AG09309 (cell line): ENCODE measurements around the gene ZC3H7B.

ENCODE experiments used
- DNase-seq: peaks from one replicate; pipeline ENCODE4 v3.0.0-alpha.2; 2010; ENCODE audit warnings: low read depth
- H3K4me3 ChIP-seq: 2 replicates; pipeline ENCODE4 v1.5.1; 2011; ENCODE audit warnings: mild to moderate bottlenecking, low read depth, low read length, moderate library complexity; ENCODE audit not compliant: control insufficient read depth
- TF ChIP-seq, protein P1 (sequence below): IDR thresholded peaks from 2 replicates; pipeline ENCODE4 v1.5.1; 2011; ENCODE audit warnings: mild to moderate bottlenecking, low read depth, low read length, inconsistent platforms; ENCODE audit not compliant: insufficient read depth, control insufficient read depth; ENCODE audit errors: missing control alignments

ZC3H7B gene

DNA sequence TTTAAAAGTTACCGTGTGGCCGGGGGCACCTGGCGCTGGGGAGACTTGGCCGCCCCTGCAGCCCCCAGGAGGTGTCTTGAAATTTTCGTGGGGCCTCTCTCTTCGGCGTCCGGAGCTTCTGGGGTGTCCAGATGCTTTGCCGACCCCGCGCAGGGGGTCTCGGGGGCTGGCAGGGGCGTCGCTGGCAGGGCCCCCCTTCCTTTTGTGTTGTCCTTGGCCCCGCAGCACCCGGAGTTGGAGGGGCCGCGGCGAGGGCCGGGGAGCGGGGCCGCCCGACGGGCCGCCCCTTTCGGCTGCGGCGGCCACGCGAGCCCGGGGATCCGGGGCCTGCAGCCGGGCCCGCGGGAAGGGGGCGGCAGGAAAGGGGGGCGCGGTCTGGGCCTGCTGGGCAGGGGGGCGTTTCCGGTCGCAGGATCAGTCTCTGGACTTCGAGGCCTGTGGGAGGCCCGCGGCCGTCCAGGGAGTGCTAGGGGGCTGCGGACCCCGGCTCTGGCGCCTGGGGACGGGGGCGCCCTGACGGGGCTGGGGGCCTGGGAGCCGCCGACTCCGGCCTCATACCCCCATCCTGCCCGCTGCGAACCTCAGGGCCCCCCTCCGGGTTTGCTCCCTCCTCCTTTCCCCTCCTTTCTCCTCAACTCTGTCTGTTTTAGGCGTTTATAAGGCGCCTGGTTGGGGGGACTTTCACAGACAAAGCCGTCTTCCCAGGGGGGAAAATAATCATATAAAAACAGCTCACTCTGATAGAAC lies 869 bp downstream of the ZC3H7B start:
- TF ChIP-seq, protein P1, sequence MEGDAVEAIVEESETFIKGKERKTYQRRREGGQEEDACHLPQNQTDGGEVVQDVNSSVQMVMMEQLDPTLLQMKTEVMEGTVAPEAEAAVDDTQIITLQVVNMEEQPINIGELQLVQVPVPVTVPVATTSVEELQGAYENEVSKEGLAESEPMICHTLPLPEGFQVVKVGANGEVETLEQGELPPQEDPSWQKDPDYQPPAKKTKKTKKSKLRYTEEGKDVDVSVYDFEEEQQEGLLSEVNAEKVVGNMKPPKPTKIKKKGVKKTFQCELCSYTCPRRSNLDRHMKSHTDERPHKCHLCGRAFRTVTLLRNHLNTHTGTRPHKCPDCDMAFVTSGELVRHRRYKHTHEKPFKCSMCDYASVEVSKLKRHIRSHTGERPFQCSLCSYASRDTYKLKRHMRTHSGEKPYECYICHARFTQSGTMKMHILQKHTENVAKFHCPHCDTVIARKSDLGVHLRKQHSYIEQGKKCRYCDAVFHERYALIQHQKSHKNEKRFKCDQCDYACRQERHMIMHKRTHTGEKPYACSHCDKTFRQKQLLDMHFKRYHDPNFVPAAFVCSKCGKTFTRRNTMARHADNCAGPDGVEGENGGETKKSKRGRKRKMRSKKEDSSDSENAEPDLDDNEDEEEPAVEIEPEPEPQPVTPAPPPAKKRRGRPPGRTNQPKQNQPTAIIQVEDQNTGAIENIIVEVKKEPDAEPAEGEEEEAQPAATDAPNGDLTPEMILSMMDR: no peak
- H3K4me3 ChIP-seq: peak overlapping the region; percentile 96
- no peak for DNase-seq

DNA sequence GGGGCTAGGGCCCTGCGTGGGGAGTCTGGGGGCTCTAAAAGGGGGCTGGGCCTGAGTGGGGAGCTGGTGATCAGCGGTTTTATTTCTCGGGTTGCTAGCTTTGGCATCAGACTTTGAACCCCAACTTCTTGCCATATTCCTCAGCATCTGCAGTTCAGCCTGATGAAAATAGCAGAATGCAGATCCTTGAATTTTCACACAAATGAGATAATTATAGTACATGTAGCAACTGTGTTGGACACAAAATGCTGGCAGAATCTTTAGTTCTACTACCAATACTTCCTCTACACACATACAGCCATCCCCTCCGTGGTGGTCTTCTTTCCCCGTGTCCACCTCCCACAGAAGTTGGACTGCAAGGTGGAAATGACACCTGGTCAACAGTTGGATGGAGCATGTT lies 1.5 kb downstream of the ZC3H7B start:
- TF ChIP-seq, protein P1: no peak
- H3K4me3 ChIP-seq: peak overlapping the region; percentile 96
- no peak for DNase-seq

DNA sequence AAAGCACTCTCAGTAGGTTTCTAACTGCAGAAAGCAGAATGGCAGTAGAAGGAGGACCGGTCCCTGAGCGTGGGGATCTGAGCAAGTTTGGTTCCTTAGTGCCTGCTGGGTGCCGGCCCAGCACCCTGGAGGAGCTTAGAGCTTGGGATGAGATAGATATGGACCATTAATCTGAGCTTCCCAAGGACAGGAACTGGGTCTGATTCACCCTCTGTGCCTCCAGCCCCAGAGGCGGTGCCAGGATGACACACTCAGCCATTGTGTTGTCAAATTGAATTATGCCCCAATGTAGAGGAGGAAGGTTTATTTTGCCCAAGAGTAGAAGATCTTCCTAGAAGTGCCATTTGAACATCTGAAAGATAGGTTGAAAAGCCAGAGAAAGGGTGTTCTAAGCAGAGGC lies 4.3 kb downstream of the ZC3H7B start:
- no peak for DNase-seq
- TF ChIP-seq, protein P1: no peak
- no peak overlapping the region for H3K4me3 ChIP-seq

DNA sequence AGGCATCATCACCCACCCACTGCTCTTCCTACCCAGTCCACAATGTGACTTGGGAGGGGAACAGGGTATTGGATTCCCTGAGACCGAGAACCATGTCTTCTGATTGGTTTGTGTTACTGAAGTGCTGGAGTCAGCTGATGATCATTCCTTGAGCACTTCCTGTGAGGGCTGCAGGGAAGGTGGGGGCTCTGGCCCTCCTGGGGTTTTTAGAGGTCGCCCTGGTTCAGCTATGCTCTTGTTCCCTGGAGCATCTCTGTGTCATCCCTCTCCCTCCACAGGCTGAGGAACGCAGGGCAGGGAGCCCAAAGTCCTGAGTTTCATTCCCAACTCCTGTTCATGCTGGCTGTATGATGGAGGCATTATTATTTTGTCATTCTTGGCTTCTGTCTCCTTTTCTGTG lies 6.7 kb downstream of the ZC3H7B start:
- H3K4me3 ChIP-seq: no peak overlapping the region
- TF ChIP-seq, protein P1: no peak
- DNase-seq: no peak

DNA sequence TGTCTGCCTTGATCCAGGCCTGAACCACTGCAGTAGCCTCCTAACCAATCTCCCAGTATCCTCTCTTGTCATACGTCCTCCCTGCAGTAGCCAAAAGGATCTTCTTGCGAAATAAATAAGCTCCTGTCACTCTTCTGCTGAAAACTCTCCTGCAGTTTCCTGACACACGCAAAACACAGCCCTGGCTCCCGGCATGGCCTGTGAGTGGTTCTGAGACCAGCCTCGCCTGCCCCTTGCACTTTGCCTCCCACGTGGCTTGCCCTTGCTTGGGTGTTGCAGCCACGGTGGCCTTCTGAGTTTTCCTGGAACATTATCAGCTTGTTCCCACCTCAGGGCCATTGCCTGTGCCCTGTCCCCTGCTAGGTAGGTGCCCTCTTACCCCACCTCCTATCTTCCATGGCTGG lies 7.2 kb downstream of the ZC3H7B start:
- TF ChIP-seq, protein P1: no peak
- no peak overlapping the region for H3K4me3 ChIP-seq
- no peak for DNase-seq

DNA sequence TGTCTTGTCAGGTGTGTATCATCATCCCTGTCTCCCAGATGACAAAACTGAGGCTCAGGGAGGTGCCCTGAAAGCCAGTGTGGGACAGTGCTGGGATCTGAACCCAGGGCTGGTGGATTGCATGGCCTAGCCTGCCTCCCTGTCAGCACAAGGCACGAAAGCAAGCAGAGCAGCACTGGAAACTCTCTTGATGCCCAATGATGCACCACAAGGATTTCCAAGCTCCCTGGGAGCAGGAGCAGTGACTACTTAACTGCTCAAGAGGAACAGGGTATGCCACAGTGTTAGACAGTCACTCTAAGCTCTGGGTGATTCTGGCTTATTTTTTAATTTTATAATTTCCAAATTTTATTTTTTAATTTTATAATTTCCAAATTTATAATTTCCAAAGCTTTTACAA lies 9.0 kb downstream of the ZC3H7B start:
- TF ChIP-seq, protein P1: no peak
- DNase-seq: no peak
- H3K4me3 ChIP-seq: no peak overlapping the region
